Measurements from ENCODE around the gene AQP1.

- TF ChIP-seq POLR2AphosphoS5 (IDR thresholded peaks at IDR 0.05; ENCODE audit: low read depth, low read length): no peak
- no peak for TF ChIP-seq POLR2A (IDR thresholded peaks at IDR 0.05; ENCODE audit: low read depth, low read length)
Measured at GRCh38 chr7:30931161-30931928, 19.7 kb downstream of the AQP1 start.

Measured in GM12892 (cell line).